Measurements from ENCODE around the gene SDC3. TPM values are rescaled to one million over a fixed set of nuclear protein-coding genes. Genes with fewer than 3 reads are reported as not detected.

The SDC3 gene
- total RNA-seq, 1 experiment from 2014 or later, result 7.7 TPM

DNA sequence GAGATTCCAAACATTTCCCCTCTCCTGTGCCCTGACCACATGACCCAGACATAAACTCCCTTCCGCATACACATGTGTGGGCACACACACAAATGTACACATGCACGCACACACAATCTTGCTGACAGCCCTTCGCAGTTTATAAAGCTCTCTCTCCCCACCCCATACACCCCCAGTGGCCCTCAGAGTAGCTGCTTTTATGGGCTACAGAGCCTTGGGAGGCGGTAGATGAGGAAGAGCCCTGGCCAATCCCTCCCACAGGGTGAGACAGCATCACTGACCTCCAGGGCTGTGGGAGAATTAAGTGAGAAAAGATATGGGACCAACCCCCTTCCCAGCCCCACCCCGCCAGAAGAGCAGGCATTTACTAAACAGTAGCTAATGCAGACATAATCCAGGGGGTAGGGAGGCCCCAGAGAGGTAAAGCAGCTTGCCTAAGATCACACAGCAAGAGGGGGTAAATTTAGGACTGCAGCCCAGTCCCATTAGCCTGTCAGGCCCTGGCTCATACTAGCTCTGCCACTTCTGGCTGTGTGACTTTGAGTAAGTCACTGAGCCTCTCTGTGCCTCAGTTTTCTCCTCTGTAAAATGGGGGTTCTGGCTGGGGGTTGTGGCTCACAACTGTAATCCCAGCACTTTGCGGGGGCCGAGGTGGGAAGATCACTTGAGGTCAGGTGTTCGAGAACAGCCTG, 5.1 kb downstream of the SDC3 start:
- no peak for DNase-seq (ENCODE audit: low spot score)
- POLR2A ChIA-PET (ENCODE audit: low non-redundant PET), result no interaction called here
- Histone ChIP-seq H3K27ac (ENCODE audit: low read depth, low read length, poor library complexity, severe bottlenecking) (no peak overlapping the region), H3K36me3 (ENCODE audit: insufficient read depth, low read length, poor library complexity, severe bottlenecking) (no peaks in the 10 kb centered on the region), H3K9me3 (ENCODE audit: low read depth, low read length, poor library complexity, severe bottlenecking) (no peaks in the 10 kb centered on the region), H3K27me3 (replicated peaks; ENCODE audit: insufficient read depth, low read depth, low read length, poor library complexity) (peaks cover 12% of the 10 kb centered on the region), H3K4me1 (ENCODE audit: insufficient read depth, low read length, poor library complexity, severe bottlenecking) (no peaks in the 10 kb centered on the region), H3K4me3 (ENCODE audit: low read depth, low read length, poor library complexity, severe bottlenecking) (no peak overlapping the region)
- intact Hi-C loops (cut with micrococcal nuclease; ENCODE audit: unreplicated experiment), result no loop called here
- CTCF ChIA-PET, result no interaction called here
- no TSS peak for BruUV-seq (replicated peaks)
- TF ChIP-seq EZH2 (IDR thresholded peaks at IDR 0.05; ENCODE audit: borderline replicate concordance, low read depth, low read length, poor library complexity, severe bottlenecking), result no peak
- TF ChIP-seq, protein P1, sequence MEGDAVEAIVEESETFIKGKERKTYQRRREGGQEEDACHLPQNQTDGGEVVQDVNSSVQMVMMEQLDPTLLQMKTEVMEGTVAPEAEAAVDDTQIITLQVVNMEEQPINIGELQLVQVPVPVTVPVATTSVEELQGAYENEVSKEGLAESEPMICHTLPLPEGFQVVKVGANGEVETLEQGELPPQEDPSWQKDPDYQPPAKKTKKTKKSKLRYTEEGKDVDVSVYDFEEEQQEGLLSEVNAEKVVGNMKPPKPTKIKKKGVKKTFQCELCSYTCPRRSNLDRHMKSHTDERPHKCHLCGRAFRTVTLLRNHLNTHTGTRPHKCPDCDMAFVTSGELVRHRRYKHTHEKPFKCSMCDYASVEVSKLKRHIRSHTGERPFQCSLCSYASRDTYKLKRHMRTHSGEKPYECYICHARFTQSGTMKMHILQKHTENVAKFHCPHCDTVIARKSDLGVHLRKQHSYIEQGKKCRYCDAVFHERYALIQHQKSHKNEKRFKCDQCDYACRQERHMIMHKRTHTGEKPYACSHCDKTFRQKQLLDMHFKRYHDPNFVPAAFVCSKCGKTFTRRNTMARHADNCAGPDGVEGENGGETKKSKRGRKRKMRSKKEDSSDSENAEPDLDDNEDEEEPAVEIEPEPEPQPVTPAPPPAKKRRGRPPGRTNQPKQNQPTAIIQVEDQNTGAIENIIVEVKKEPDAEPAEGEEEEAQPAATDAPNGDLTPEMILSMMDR (conservative IDR thresholded peaks at IDR 0.05; ENCODE audit: low read depth, low read length), result no peak

DNA sequence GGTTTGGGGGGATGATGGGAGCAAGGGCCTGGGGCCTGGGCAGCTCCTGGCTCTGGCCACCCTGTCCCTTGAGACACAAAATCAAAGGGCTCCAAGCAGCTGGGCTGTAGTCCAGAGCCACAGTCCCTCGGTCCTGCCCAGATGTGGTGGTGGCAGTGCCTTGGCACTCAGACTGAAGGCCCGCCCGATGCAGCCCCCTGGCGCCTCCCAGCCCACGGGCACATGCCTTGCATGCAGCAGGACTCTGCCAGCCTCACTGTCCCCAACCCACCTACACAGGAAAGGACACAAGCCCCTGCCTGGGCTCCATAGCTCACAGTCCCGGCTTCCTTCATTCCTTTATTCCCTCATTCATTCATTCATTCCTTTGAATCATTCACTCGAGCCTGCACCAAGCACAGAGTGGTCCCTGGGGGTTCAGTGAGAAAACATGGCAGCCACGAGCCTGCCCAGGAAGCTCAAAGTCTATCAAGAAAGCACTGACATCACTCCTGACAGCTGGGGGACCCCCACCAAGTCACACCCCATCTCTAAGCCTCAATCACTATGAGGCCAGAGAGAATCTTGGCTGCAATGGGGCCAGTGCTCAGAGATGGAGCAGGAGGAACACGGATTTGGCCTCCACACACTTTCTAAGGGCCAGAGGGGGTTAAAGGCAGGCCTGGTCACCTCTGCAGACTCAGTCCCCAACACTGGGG, 5.8 kb downstream of the SDC3 start:
- H3K27ac ChIP-seq (ENCODE audit: low read depth, low read length, poor library complexity, severe bottlenecking), result no peak overlapping the region
- no peaks in the 10 kb centered on the region for H3K36me3 ChIP-seq (ENCODE audit: insufficient read depth, low read length, poor library complexity, severe bottlenecking)
- BruUV-seq (replicated peaks), result no TSS peak
- H3K9me3 ChIP-seq (ENCODE audit: low read depth, low read length, poor library complexity, severe bottlenecking), result no peaks in the 10 kb centered on the region
- no peak overlapping the region for H3K4me3 ChIP-seq (ENCODE audit: low read depth, low read length, poor library complexity, severe bottlenecking)
- intact Hi-C loops (cut with micrococcal nuclease; ENCODE audit: unreplicated experiment), result no loop called here
- H3K27me3 ChIP-seq (replicated peaks; ENCODE audit: insufficient read depth, low read depth, low read length, poor library complexity), result peaks cover 9% of the 10 kb centered on the region
- CTCF ChIA-PET, result no interaction called here
- H3K4me1 ChIP-seq (ENCODE audit: insufficient read depth, low read length, poor library complexity, severe bottlenecking), result no peaks in the 10 kb centered on the region
- no peak for DNase-seq (ENCODE audit: low spot score)
- no peak for TF ChIP-seq EZH2 (IDR thresholded peaks at IDR 0.05; ENCODE audit: borderline replicate concordance, low read depth, low read length, poor library complexity, severe bottlenecking)
- TF ChIP-seq, protein P1 (conservative IDR thresholded peaks at IDR 0.05; ENCODE audit: low read depth, low read length), result no peak
- POLR2A ChIA-PET (ENCODE audit: low non-redundant PET), result no interaction called here

DNA sequence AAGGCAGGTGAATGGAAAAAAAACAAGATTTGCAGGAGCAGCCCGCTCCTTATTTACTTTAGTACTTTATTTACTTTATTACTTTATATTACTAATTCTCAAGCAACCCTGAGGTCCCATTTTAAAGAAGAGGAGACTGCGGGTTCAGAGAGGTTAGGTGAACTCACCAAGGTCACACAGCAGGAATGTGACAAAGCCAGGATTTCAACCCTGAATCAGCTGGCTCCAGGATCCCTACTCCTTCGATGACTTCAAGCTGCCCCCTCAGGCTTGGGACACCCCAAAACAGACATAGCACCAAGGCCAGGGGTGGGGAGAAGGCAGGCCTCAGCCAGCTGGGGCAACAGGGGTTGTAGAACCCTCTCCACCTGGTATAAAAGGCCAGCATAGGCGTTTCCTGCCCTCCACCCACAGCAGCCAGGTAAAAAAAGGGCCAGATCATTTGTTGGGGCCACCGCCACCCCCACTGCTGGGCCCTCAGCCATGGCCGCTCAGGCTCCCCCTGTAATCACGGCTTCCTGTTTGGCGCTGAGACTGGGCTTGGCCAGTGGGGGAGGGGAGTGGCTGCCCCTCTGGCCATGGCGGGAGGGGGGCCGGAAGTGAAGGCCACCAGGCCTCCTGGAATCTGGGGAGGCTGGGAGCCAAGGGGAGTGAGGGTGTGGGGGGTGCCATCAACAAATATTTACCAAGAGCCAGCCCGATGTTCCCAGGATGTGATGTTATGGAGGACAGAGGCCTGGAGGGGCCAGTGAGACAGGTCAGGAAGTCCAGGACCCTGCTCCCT, 6.6 kb downstream of the SDC3 start:
- Histone ChIP-seq H3K27ac (ENCODE audit: low read depth, low read length, poor library complexity, severe bottlenecking) (no peak overlapping the region), H3K36me3 (ENCODE audit: insufficient read depth, low read length, poor library complexity, severe bottlenecking) (no peaks in the 10 kb centered on the region), H3K9me3 (ENCODE audit: low read depth, low read length, poor library complexity, severe bottlenecking) (no peaks in the 10 kb centered on the region), H3K27me3 (replicated peaks; ENCODE audit: insufficient read depth, low read depth, low read length, poor library complexity) (peaks cover 1% of the 10 kb centered on the region), H3K4me1 (ENCODE audit: insufficient read depth, low read length, poor library complexity, severe bottlenecking) (no peaks in the 10 kb centered on the region), H3K4me3 (ENCODE audit: low read depth, low read length, poor library complexity, severe bottlenecking) (no peak overlapping the region)
- intact Hi-C loops (cut with micrococcal nuclease; ENCODE audit: unreplicated experiment), result no loop called here
- no TSS peak for BruUV-seq (replicated peaks)
- no peak for DNase-seq (ENCODE audit: low spot score)
- CTCF ChIA-PET, result no interaction called here
- POLR2A ChIA-PET (ENCODE audit: low non-redundant PET), result no interaction called here
- TF ChIP-seq, protein P1 (conservative IDR thresholded peaks at IDR 0.05; ENCODE audit: low read depth, low read length), result no peak
- no peak for TF ChIP-seq EZH2 (IDR thresholded peaks at IDR 0.05; ENCODE audit: borderline replicate concordance, low read depth, low read length, poor library complexity, severe bottlenecking)
